Fibroblast of the conjunctiva (primary cell): ENCODE data around the gene SPDYE4.
"Not testable (repeated sequence)": the region's sequence is repeated elsewhere in the genome, so short reads cannot be mapped to it uniquely, and the experiment has no call there.

ENCODE experiments used
- DNase-seq: peaks from one replicate; pipeline ENCODE4 v3.0.0-alpha.2; 2010; ENCODE audit warnings: low read depth

SPDYE4 gene

GRCh38 chr17:8758137-8758596 is at the start of gene SPDYE4:
SPDYE4 (minus strand) TSS chr17:8758546; CDS start chr17:8758382, 164 bp downstream.
- no peak for DNase-seq

- no peak for DNase-seq
Observed at GRCh38 chr17:8806926-8807550, 48.7 kb upstream of the SPDYE4 start.

- no peak for DNase-seq
Observed at GRCh38 chr17:8806253-8806925, 48.0 kb upstream of the SPDYE4 start.

- DNase-seq: not testable (repeated sequence)
Observed at GRCh38 chr17:8805396-8805795, 47.0 kb upstream of the SPDYE4 start.

GRCh38 chr17:8803531-8804420 is 45.4 kb upstream of the SPDYE4 start:
- no peak for DNase-seq

- DNase-seq: no peak
Observed at GRCh38 chr17:8801135-8801840, 42.9 kb upstream of the SPDYE4 start.

GRCh38 chr17:8800656-8801055 is 42.3 kb upstream of the SPDYE4 start:
- no peak for DNase-seq

GRCh38 chr17:8799570-8800212 is 41.3 kb upstream of the SPDYE4 start:
- DNase-seq: no peak

GRCh38 chr17:8798846-8799569 is 40.7 kb upstream of the SPDYE4 start, which contains the start of gene MFSD6L:
MFSD6L (minus strand) TSS chr17:8799365; CDS start chr17:8799120, 245 bp downstream.
- no peak for DNase-seq

- no peak for DNase-seq
Observed at GRCh38 chr17:8798176-8798845, 40.0 kb upstream of the SPDYE4 start.

GRCh38 chr17:8797621-8798175 is 39.4 kb upstream of the SPDYE4 start:
- DNase-seq: no peak

- no peak for DNase-seq
Observed at GRCh38 chr17:8794636-8795035, 36.3 kb upstream of the SPDYE4 start.

GRCh38 chr17:8793649-8794048 is 35.3 kb upstream of the SPDYE4 start:
- DNase-seq: no peak

GRCh38 chr17:8792646-8793045 is 34.3 kb upstream of the SPDYE4 start:
- DNase-seq: no peak

- peak; percentile 49 for DNase-seq
Observed at GRCh38 chr17:8791910-8792270, 33.5 kb upstream of the SPDYE4 start.

GRCh38 chr17:8791248-8791909 is 33.0 kb upstream of the SPDYE4 start:
- no peak for DNase-seq

- no peak for DNase-seq
Observed at GRCh38 chr17:8789743-8790142, 31.4 kb upstream of the SPDYE4 start.

- DNase-seq: no peak
Observed at GRCh38 chr17:8788998-8789397, 30.7 kb upstream of the SPDYE4 start.
